Right atrium auricular region (tissue), 2 donors: ENCODE results near the gene NEK5. TPM values are rescaled to one million over a fixed set of nuclear protein-coding genes. Genes with fewer than 3 reads are reported as not detected.
"Not testable (repeated sequence)": the region's sequence is repeated elsewhere in the genome, so short reads cannot be mapped to it uniquely, and the experiment has no call there.

Source experiments
- DNase-seq: peaks from one replicate; pipeline ENCODE4 v3.0.0-alpha.2; 2019; ENCODE audit warnings: low spot score
- H3K27ac ChIP-seq, 2 donors: fragments of 200-600 bp; sonication (generic); 1 replicate in 1 of 2; 2 replicates in 1 of 2; pipeline ENCODE4 v1.5.1; 2016 to 2019
- H3K27me3 ChIP-seq, 2 donors: fragments of 200-600 bp; sonication (generic); one replicate each; pipeline versions ENCODE4 v1.5.1 to v1.6.0; 2017 to 2019
- H3K36me3 ChIP-seq: fragments of 200-600 bp; sonication (generic); one replicate; pipeline ENCODE4 v1.5.1; 2016
- H3K4me1 ChIP-seq, 2 donors: fragments of 200-600 bp; sonication (generic); one replicate each; pipeline versions ENCODE4 v1.5.1 to v1.6.0; 2017 to 2019
- H3K4me3 ChIP-seq, 2 donors: fragments of 200-600 bp; sonication (generic); 1 replicate in 1 of 2; 2 replicates in 1 of 2; pipeline ENCODE4 v1.5.1; 2017 to 2019; ENCODE audit warnings: mild to moderate bottlenecking in 1 of 2, moderate library complexity in 1 of 2
- H3K9me3 ChIP-seq, 2 donors: fragments of 200-600 bp; sonication (generic); one replicate each; pipeline ENCODE4 v1.5.1; 2019
- total RNA-seq, 2 donors: library from RNA; depleted of rRNA; stranded (reverse); fragments of >200 nt; gene quantifications; one replicate each; pipeline ENCODE4 v1.1.0, GENCODE V29; 2016
- TF ChIP-seq, protein P1 (sequence below), 2 donors: fragments of 200-600 bp; sonication (generic); IDR thresholded peaks; one replicate each; pipeline ENCODE4 v1.5.1; 2019; ENCODE audit warnings: antibody characterized with exemption in 2 of 2

Gene NEK5
- total RNA-seq, 2 donors from 2014 or later: 0.55 to 1.1 TPM

DNA sequence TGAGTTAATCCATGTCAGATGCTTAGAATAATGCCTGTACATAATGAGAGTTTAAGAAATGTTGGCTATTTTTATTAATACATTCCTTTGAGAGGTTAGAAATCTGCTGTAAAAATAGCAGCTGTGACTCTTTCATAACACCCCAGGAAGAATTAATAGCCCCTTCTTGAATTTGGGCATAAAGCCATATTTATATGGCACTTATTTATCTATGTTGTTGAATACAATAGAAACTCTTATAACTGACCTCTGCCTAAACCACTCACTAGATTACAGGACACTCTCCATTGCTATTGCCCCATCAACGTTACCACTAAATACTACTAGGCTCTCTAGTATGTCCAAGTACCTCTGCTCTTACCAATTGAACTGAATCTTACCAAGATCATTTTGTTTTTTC lies 16.3 kb downstream of the NEK5 start:
- Histone ChIP-seq H3K4me3 (no peak overlapping the region), H3K4me1 (no peaks in the 10 kb centered on the region), H3K9me3 (no peaks in the 10 kb centered on the region), H3K27ac (no peak overlapping the region), H3K36me3 (no peaks in the 10 kb centered on the region), H3K27me3 (no peaks in the 10 kb centered on the region)
- no peak for DNase-seq
- TF ChIP-seq, protein P1, sequence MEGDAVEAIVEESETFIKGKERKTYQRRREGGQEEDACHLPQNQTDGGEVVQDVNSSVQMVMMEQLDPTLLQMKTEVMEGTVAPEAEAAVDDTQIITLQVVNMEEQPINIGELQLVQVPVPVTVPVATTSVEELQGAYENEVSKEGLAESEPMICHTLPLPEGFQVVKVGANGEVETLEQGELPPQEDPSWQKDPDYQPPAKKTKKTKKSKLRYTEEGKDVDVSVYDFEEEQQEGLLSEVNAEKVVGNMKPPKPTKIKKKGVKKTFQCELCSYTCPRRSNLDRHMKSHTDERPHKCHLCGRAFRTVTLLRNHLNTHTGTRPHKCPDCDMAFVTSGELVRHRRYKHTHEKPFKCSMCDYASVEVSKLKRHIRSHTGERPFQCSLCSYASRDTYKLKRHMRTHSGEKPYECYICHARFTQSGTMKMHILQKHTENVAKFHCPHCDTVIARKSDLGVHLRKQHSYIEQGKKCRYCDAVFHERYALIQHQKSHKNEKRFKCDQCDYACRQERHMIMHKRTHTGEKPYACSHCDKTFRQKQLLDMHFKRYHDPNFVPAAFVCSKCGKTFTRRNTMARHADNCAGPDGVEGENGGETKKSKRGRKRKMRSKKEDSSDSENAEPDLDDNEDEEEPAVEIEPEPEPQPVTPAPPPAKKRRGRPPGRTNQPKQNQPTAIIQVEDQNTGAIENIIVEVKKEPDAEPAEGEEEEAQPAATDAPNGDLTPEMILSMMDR (IDR thresholded peaks at IDR 0.05): no peak

DNA sequence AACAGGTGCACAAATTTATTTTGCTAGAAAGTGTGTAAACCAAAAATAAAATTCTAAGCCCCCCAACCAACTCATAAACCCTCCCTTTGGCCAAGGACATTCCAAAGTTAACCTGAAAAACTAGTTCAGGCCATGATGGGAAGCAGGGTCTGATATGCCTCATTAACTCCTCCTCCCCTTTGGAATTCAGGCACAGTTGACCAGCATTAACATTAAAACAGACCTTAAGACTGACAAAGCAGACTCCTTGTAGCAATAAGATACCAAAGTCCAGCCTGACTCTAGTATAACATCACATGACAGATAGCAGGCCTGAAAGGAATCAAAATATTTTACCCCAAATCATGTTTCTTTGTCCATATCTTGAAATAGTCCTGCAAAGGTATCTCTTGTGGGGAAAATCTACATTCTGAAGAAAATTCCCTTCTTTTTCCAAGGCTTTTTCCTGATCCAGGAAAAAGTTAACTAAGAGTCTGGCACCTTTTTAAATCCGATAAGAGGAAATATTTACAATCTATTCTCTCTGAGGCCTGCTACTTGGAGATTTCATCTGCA lies 19.7 kb downstream of the NEK5 start:
- H3K36me3 ChIP-seq: no peaks in the 10 kb centered on the region

DNA sequence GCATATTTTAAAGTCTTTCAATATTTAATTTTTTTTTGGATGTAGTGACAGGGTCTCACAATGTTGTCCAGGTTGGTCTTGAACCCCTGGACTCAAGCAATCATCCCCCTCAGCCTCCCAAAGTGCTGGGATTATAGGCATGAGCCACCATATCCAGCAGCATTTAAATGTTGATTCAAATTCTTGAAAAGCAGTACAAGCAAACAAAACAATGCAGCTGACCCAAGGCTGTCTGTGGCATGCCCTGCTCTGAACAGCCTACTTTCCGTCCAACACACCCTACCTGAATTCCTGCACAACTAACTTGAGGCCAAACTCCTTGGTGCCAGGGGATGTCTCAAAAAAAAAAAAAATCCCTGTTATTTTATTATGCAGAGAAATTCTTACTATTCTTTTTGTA lies 23.0 kb downstream of the NEK5 start:
- TF ChIP-seq, protein P1 (IDR thresholded peaks at IDR 0.05): no peak
- no peaks in the 10 kb centered on the region for H3K27me3 ChIP-seq
- H3K27ac ChIP-seq: no peak overlapping the region
- H3K9me3 ChIP-seq: no peaks in the 10 kb centered on the region
- no peak for DNase-seq
- no peaks in the 10 kb centered on the region for H3K4me1 ChIP-seq
- no peak overlapping the region for H3K4me3 ChIP-seq
- H3K36me3 ChIP-seq: no peaks in the 10 kb centered on the region

More for the DNA sequence above, 19.7 kb downstream of the NEK5 start:
- Histone ChIP-seq H3K9me3 (no peaks in the 10 kb centered on the region), H3K4me1 (no peaks in the 10 kb centered on the region), H3K27ac (no peak overlapping the region), H3K27me3 (no peaks in the 10 kb centered on the region), H3K4me3 (no peak overlapping the region)
- no peak for DNase-seq
- TF ChIP-seq, protein P1 (IDR thresholded peaks at IDR 0.05): no peak

DNA sequence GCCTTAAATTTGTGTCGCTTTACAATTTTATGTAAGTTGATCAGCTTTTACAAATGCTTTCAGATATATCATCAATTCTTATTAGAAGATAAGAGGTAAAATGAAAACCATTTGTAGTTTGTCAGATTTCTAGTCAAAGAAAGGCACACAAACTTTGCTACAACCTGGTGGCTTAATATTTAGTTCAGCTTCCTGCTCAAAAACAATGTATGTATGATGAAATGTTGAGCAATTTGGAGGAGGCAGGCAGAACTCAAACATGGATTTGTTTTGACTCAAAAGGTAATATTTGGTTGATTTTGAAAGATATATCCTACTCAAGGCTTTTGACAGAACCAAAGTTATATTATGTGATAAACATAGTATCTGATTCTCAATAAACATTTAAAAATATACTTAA lies 24.2 kb downstream of the NEK5 start:
- H3K4me3 ChIP-seq: no peak overlapping the region
- no peaks in the 10 kb centered on the region for H3K4me1 ChIP-seq
- DNase-seq: no peak
- no peaks in the 10 kb centered on the region for H3K36me3 ChIP-seq
- no peaks in the 10 kb centered on the region for H3K9me3 ChIP-seq
- no peaks in the 10 kb centered on the region for H3K27me3 ChIP-seq
- TF ChIP-seq, protein P1 (IDR thresholded peaks at IDR 0.05): no peak
- H3K27ac ChIP-seq: no peak overlapping the region

DNA sequence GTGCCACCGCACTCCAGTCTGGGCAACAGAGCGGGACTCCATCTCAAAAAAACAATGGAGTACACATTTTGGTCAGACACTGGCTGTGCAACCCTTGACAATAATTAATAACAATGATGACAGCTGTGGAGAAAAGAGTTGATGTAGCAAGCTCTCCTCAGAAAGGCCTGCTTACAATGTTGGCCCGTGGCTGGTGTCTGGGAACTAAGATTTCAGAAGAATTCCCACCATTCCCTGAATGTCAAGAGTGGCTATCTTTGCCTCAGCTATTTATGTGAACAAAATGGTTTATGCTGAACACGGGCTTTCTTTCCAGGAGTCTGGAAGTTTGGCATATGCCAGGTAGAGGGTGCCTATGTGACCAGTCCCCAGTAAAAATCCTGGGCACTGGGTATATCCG lies 25.5 kb downstream of the NEK5 start:
- TF ChIP-seq, protein P1 (IDR thresholded peaks at IDR 0.05): no peak
- no peak overlapping the region for H3K27ac ChIP-seq
- H3K4me1 ChIP-seq: no peaks in the 10 kb centered on the region

DNA sequence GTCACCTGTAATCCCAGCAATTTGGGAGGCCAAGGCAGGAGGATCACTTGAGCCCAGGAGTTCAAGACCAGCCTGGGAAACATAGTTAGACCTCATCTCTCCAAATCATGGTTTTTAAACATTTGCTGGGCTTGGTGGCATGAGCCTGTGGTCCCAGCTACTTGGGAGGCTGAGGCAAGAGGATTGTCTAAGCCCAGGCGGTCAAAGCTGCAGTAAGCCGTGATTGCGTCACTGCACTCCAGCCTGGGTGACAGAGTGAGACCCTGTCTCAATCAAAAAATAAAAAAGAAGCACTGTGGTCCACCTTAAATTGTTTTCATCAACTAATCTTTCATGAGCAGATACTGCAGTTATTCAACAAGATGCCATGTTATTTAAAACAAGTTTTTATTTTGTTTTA lies 26.4 kb downstream of the NEK5 start:
- H3K27ac ChIP-seq, H3K9me3 ChIP-seq, H3K27me3 ChIP-seq, H3K4me3 ChIP-seq, H3K36me3 ChIP-seq, H3K4me1 ChIP-seq, DNase-seq: not testable (repeated sequence)

More for the DNA sequence above, 25.5 kb downstream of the NEK5 start:
- Histone ChIP-seq H3K36me3 (no peaks in the 10 kb centered on the region), H3K9me3 (no peaks in the 10 kb centered on the region), H3K27me3 (no peaks in the 10 kb centered on the region), H3K4me3 (no peak overlapping the region)
- no peak for DNase-seq
